Neural cell (in vitro differentiated cells): ENCODE measurements around the gene NTN3. TPM values are rescaled to one million over a fixed set of nuclear protein-coding genes. Genes with fewer than 3 reads are reported as not detected.
A peak's percentile ranks its signal among the peaks of the same experiment; 100 is the strongest.

Experiments used
- H2AFZ ChIP-seq: fragments of 200-600, 300-800 bp; sonication (generic), shearing (Covaris generic); 2 replicates; pipeline ENCODE4 v1.6.0; 2014; ENCODE audit warnings: low read depth, mild to moderate bottlenecking, antibody characterized with exemption, low read length, moderate library complexity
- H3F3A ChIP-seq: fragments of 200-600 bp; shearing (Covaris generic); 2 replicates; pipeline ENCODE4 v1.6.1; 2016; ENCODE audit warnings: mild to moderate bottlenecking, moderate library complexity, mixed read lengths, antibody characterized with exemption, low read length; ENCODE audit not compliant: insufficient read depth, poor library complexity, severe bottlenecking
- H3K27ac ChIP-seq: fragments of 200-600, 300-800 bp; sonication (generic), shearing (Covaris generic); 2 replicates; pipeline ENCODE4 v1.5.1; 2014; ENCODE audit warnings: mild to moderate bottlenecking, low read length, moderate library complexity
- H3K27me3 ChIP-seq: fragments of 300-800, 200-600 bp; sonication (generic), shearing (Covaris generic); 2 replicates; pipeline ENCODE4 v1.6.0; 2014; ENCODE audit warnings: mild to moderate bottlenecking, low read depth, low read length, moderate library complexity; ENCODE audit not compliant: insufficient read depth
- H3K36me3 ChIP-seq: fragments of 300-800, 200-600 bp; sonication (generic), shearing (Covaris generic); 2 replicates; pipeline ENCODE4 v1.5.1; 2014; ENCODE audit warnings: mild to moderate bottlenecking, antibody characterized with exemption, low read length, moderate library complexity; ENCODE audit not compliant: insufficient read depth
- H3K4me2 ChIP-seq: fragments of 300-800, 200-600 bp; sonication (generic), shearing (Covaris generic); 2 replicates; pipeline ENCODE4 v1.6.0; 2014; ENCODE audit warnings: mild to moderate bottlenecking, low read length
- H3K4me3 ChIP-seq: fragments of 300-800, 200-600 bp; sonication (generic), shearing (Covaris generic); 2 replicates; pipeline ENCODE4 v1.5.1; 2014; ENCODE audit warnings: mild to moderate bottlenecking, low read length, moderate library complexity
- H3K79me2 ChIP-seq: fragments of 200-600 bp; shearing (Covaris generic); replicated peaks from 2 replicates; pipeline ENCODE4 v1.6.0; 2014; ENCODE audit warnings: mild to moderate bottlenecking, low read length, moderate library complexity; ENCODE audit not compliant: insufficient read depth
- H3K9ac ChIP-seq: fragments of 300-800, 200-600 bp; sonication (generic), shearing (Covaris generic); 2 replicates; pipeline ENCODE4 v1.6.1; 2016; ENCODE audit warnings: mild to moderate bottlenecking, low read length, mixed read lengths
- H3K9me2 ChIP-seq: fragments of 200-600 bp; shearing (Covaris generic); 2 replicates; pipeline ENCODE4 v1.6.1; 2016; ENCODE audit warnings: mild to moderate bottlenecking, low read length, mixed read lengths; ENCODE audit not compliant: insufficient read depth
- H3K9me3 ChIP-seq: fragments of 200-600, 300-800 bp; sonication (generic), shearing (Covaris generic); 2 replicates; pipeline ENCODE4 v1.6.1; 2016; ENCODE audit warnings: mild to moderate bottlenecking, mixed run types, low read length, moderate library complexity, mixed read lengths
- H4K20me1 ChIP-seq: fragments of 200-600 bp; shearing (Covaris generic); 2 replicates; pipeline ENCODE4 v1.6.1; 2016; ENCODE audit warnings: mild to moderate bottlenecking, mixed run types; ENCODE audit not compliant: insufficient read depth
- CTCF ChIP-seq: fragments of 450-650 bp; IDR thresholded peaks from 2 replicates; pipeline ENCODE4 v1.5.1; 2014; ENCODE audit warnings: antibody characterized with exemption, mild to moderate bottlenecking, moderate library complexity; ENCODE audit not compliant: poor library complexity, severe bottlenecking
- EP300 ChIP-seq: fragments of 450-650 bp; conservative IDR thresholded peaks from 2 replicates; pipeline ENCODE4 v1.6.1; 2014; ENCODE audit warnings: antibody characterized with exemption, mild to moderate bottlenecking, moderate library complexity; ENCODE audit not compliant: poor library complexity, severe bottlenecking
- EZH2 ChIP-seq: fragments of 200-600, 300-800 bp; shearing (Covaris generic), sonication (generic); IDR thresholded peaks from 2 replicates; pipeline ENCODE4 v1.6.1; 2014; ENCODE audit warnings: antibody characterized with exemption, low read length, borderline replicate concordance, mild to moderate bottlenecking; ENCODE audit not compliant: insufficient read depth, poor library complexity, severe bottlenecking
- MXI1 ChIP-seq: fragments of 450-650 bp; conservative IDR thresholded peaks from 2 replicates; pipeline ENCODE4 v1.6.1; 2014; ENCODE audit warnings: antibody characterized with exemption, mild to moderate bottlenecking; ENCODE audit not compliant: poor library complexity, severe bottlenecking
- POLR2AphosphoS5 ChIP-seq: IDR thresholded peaks from 2 replicates; pipeline ENCODE4 v1.6.1; 2012
- RAD21 ChIP-seq: fragments of 450-650 bp; conservative IDR thresholded peaks from 2 replicates; pipeline ENCODE4 v1.6.1; 2014; ENCODE audit warnings: antibody characterized with exemption, mild to moderate bottlenecking, moderate library complexity
- SMC3 ChIP-seq: fragments of 450-650 bp; conservative IDR thresholded peaks from 2 replicates; pipeline ENCODE4 v1.6.1; 2014; ENCODE audit warnings: antibody characterized with exemption, mild to moderate bottlenecking, moderate library complexity; ENCODE audit not compliant: poor library complexity
- TAF1 ChIP-seq: IDR thresholded peaks from 2 replicates; pipeline ENCODE4 v1.6.1; 2012; ENCODE audit warnings: low read depth
- polyA plus RNA-seq: library from polyadenylated mRNA; depleted of rRNA; stranded (reverse); fragments of >200 nt; gene quantifications from 2 replicates; pipeline ENCODE4 v1.2.3, GENCODE V29; 2014
- TF ChIP-seq, protein P1 (sequence below): IDR thresholded peaks from 2 replicates; pipeline ENCODE4 v1.6.1; 2012; ENCODE audit warnings: borderline replicate concordance

NTN3 gene
- polyA plus RNA-seq, 1 donor from 2014 or later = 1.2 TPM

DNA sequence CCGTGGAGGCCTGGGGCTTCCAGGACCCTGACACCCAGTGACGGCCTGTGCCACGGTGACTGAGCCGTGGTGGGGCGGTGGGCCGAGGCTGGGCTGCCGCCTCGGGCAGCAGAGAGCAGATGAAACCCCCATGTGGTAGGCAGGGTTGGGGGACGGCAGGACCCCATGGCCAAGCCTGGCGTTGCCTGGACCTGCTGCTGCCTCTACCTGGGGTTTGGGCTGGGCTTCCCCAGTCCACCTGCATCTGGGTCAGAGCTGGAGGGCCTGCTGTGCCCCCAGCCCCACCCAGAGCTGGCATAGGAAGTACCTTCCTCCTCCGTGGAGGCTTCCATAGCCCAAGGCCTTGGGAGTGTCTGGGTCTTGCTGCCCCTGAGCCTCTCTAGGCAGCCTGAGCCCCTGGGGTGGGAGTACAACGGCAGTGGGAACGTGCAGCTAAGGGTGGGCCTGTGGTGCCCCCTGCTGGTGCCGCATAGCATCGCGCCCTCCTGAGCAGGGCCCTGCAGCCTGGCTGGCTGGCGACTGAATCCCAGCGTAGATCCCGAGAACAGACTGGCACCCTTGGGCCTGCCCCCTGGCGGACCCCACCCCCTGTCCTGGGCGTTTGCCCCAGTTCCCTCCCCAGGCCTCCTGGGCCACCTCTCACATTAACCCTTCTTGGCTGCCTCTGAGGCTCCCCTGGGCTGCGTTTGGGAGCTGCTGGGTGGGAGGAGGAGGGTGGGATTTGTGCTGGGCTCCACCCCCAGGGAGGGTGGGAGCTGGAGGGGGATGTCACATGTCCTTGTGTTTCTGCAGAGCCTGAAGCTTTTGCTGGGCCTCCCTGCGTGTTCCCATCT lies 30.0 kb downstream of the NTN3 start:
- no peaks in the 10 kb centered on the region for H3K9me3 ChIP-seq
- peak overlapping the region; percentile 60 for H3K4me3 ChIP-seq
- no peaks in the 10 kb centered on the region for H3K27me3 ChIP-seq
- peak overlapping the region; percentile 51 for H3K4me2 ChIP-seq
- peak overlapping the region; percentile 57 for H3K27ac ChIP-seq
- H3K9ac ChIP-seq = peak overlapping the region; percentile 62
- no peaks in the 10 kb centered on the region for H3K79me2 ChIP-seq
- H3K9me2 ChIP-seq = no peaks in the 10 kb centered on the region
- H3F3A ChIP-seq = no peaks in the 10 kb centered on the region
- H2AFZ ChIP-seq = peak overlapping the region; percentile 45
- H3K36me3 ChIP-seq = no peaks in the 10 kb centered on the region
- H4K20me1 ChIP-seq = no peaks in the 10 kb centered on the region
- peak; percentile 97 for TF ChIP-seq RAD21
- no peak for TF ChIP-seq TAF1
- peak; percentile 20 for TF ChIP-seq POLR2AphosphoS5
- TF ChIP-seq MXI1 = peak; percentile 51
- TF ChIP-seq, protein P1, sequence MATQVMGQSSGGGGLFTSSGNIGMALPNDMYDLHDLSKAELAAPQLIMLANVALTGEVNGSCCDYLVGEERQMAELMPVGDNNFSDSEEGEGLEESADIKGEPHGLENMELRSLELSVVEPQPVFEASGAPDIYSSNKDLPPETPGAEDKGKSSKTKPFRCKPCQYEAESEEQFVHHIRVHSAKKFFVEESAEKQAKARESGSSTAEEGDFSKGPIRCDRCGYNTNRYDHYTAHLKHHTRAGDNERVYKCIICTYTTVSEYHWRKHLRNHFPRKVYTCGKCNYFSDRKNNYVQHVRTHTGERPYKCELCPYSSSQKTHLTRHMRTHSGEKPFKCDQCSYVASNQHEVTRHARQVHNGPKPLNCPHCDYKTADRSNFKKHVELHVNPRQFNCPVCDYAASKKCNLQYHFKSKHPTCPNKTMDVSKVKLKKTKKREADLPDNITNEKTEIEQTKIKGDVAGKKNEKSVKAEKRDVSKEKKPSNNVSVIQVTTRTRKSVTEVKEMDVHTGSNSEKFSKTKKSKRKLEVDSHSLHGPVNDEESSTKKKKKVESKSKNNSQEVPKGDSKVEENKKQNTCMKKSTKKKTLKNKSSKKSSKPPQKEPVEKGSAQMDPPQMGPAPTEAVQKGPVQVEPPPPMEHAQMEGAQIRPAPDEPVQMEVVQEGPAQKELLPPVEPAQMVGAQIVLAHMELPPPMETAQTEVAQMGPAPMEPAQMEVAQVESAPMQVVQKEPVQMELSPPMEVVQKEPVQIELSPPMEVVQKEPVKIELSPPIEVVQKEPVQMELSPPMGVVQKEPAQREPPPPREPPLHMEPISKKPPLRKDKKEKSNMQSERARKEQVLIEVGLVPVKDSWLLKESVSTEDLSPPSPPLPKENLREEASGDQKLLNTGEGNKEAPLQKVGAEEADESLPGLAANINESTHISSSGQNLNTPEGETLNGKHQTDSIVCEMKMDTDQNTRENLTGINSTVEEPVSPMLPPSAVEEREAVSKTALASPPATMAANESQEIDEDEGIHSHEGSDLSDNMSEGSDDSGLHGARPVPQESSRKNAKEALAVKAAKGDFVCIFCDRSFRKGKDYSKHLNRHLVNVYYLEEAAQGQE = no peak
- TF ChIP-seq CTCF = peak; percentile 98
- peak; percentile 88 for TF ChIP-seq SMC3

DNA sequence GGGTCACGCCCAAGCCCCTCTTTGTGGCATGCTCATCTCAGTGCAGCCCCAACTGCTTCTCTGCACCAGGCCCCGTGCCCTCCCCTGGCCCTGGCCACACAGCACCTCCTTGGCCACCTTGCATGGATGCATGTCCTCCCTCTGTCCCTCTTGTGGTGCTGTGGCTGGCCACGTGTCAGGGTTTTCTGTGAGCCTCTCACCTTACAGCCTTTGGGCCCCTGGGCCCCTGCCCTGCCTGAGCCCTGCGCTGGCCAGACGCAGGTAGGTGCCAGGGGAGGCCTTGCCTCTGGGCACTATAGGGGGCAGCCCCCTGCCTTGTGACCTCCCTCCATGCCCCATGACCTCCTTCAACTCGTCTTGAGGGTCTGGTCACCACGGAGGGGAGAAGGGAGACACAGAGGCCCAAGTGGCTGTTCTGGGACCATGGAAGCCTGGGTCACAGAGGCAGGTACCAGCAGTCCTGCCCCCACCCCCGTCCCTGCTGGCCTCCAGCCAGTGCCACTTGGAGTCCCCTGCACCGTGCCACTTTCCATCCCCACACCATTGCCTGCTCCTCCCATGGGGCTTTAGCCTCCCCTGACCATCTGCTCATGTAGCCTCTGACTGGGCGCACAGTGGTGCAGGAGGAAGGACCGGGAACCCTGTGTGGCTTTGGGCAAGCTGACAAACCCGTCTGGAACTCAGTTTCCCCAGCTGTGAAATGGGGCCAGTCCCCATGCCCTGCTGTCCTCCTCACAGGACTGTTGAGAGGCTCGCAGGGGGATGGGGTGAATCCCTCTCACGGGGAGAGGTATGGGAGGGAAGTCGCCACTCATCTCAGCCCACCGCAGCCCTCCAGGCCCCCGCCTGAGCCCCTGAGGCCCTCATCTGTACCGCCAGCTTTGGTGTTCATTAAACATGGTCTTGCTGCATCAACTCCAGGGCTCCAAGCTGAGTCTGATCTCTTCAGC lies 31.1 kb downstream of the NTN3 start:
- Histone ChIP-seq H3K4me2 (peak overlapping the region; percentile 15), H3K9ac (peak overlapping the region; percentile 62)
- TF ChIP-seq CTCF (no peak), EZH2 (no peak), POLR2AphosphoS5 (no peak), MXI1 (no peak), TAF1 (no peak), SMC3 (no peak), RAD21 (no peak), EP300 (no peak)
- TF ChIP-seq, protein P1 = no peak

More for the DNA sequence above, 31.1 kb downstream of the NTN3 start:
- Histone ChIP-seq H3K4me3 (peak overlapping the region; percentile 60), H3F3A (no peaks in the 10 kb centered on the region), H3K36me3 (no peaks in the 10 kb centered on the region), H3K79me2 (no peaks in the 10 kb centered on the region), H3K27ac (peak overlapping the region; percentile 57), H3K9me3 (no peaks in the 10 kb centered on the region), H2AFZ (peak overlapping the region; percentile 45), H3K27me3 (no peaks in the 10 kb centered on the region), H3K9me2 (no peaks in the 10 kb centered on the region), H4K20me1 (no peaks in the 10 kb centered on the region)
